Measurements from ENCODE around the gene C16orf46.

C16orf46 gene

GRCh38 chr16:81018496-81018895 is 58.5 kb downstream of the C16orf46 start:
- H3K4me3 ChIP-seq: no peak overlapping the region
- no peak overlapping the region for H3K9ac ChIP-seq (ENCODE audit: insufficient read length)
- TF ChIP-seq EZH2 (IDR thresholded peaks at IDR 0.05): no peak
- no peak for TF ChIP-seq POLR2AphosphoS5 (IDR thresholded peaks at IDR 0.05; ENCODE audit: borderline replicate concordance, low read depth, low read length)
- no peak for TF ChIP-seq FOXP2 (optimal IDR thresholded peaks at IDR 0.05; ENCODE audit: control extremely low read depth, extremely low read length, insufficient read depth)
- peaks cover 39% of the 10 kb centered on the region for H3K36me3 ChIP-seq (ENCODE audit: insufficient read depth, low read length)
- H3K9me3 ChIP-seq (ENCODE audit: low read depth, low read length): no peaks in the 10 kb centered on the region
- no peak for DNase-seq (ENCODE audit: low read depth, low spot score)
- no peak overlapping the region for H3K27ac ChIP-seq

- DNase-seq (ENCODE audit: low read depth, low spot score): no peak
- no peak for TF ChIP-seq FOXP2 (optimal IDR thresholded peaks at IDR 0.05; ENCODE audit: control extremely low read depth, extremely low read length, insufficient read depth)
- no peak for TF ChIP-seq POLR2AphosphoS5 (IDR thresholded peaks at IDR 0.05; ENCODE audit: borderline replicate concordance, low read depth, low read length)
- TF ChIP-seq EZH2 (IDR thresholded peaks at IDR 0.05): no peak
- Histone ChIP-seq H3K9me3 (ENCODE audit: low read depth, low read length) (no peaks in the 10 kb centered on the region), H3K27ac (no peak overlapping the region), H3K4me3 (no peak overlapping the region), H3K9ac (ENCODE audit: insufficient read length) (no peak overlapping the region), H3K36me3 (ENCODE audit: insufficient read depth, low read length) (peaks cover 30% of the 10 kb centered on the region; the same call in 1 of the 2 replicates)
Measured at GRCh38 chr16:81014672-81015071, 62.4 kb downstream of the C16orf46 start.

GRCh38 chr16:81012974-81013373 is 64.1 kb downstream of the C16orf46 start:
- DNase-seq (ENCODE audit: low read depth, low spot score): no peak
- TF ChIP-seq POLR2AphosphoS5 (IDR thresholded peaks at IDR 0.05; ENCODE audit: borderline replicate concordance, low read depth, low read length): no peak
- no peak for TF ChIP-seq EZH2 (IDR thresholded peaks at IDR 0.05)
- no peak for TF ChIP-seq FOXP2 (optimal IDR thresholded peaks at IDR 0.05; ENCODE audit: control extremely low read depth, extremely low read length, insufficient read depth)
- no peak overlapping the region for H3K27ac ChIP-seq
- no peak overlapping the region for H3K9ac ChIP-seq (ENCODE audit: insufficient read length)
- peaks cover 21% of the 10 kb centered on the region; the same call in 1 of the 2 replicates for H3K36me3 ChIP-seq (ENCODE audit: insufficient read depth, low read length)
- H3K4me3 ChIP-seq: no peak overlapping the region
- no peaks in the 10 kb centered on the region for H3K9me3 ChIP-seq (ENCODE audit: low read depth, low read length)
